IMR-90 (cell line): ENCODE data around the gene LAMA5.

Experiments
- CEBPB ChIP-seq: IDR thresholded peaks from 2 replicates; pipeline ENCODE4 v1.6.1; 2012; ENCODE audit warnings: low read depth, low read length, improper control_type of control experiment
- CTCF ChIP-seq: conservative IDR thresholded peaks from 2 replicates; pipeline ENCODE4 v1.5.1; 2012; ENCODE audit warnings: mild to moderate bottlenecking, low read depth, low read length, improper control_type of control experiment
- ELK1 ChIP-seq: fragments of 150-350 bp; IDR thresholded peaks from 2 replicates; pipeline ENCODE4 v1.6.1; 2016; ENCODE audit warnings: low read depth, mild to moderate bottlenecking, low read length, moderate library complexity, borderline replicate concordance
- MAFK ChIP-seq: IDR thresholded peaks from 2 replicates; pipeline ENCODE4 v1.6.1; 2012; ENCODE audit warnings: low read depth, low read length, improper control_type of control experiment
- MXI1 ChIP-seq: IDR thresholded peaks from 2 replicates; pipeline ENCODE4 v1.6.1; 2012; ENCODE audit warnings: low read depth, mild to moderate bottlenecking, low read length, moderate library complexity, borderline replicate concordance
- RAD21 ChIP-seq: IDR thresholded peaks from 2 replicates; pipeline ENCODE4 v1.6.1; 2012; ENCODE audit warnings: low read length, improper control_type of control experiment
- USF2 ChIP-seq: fragments of 150-350 bp; IDR thresholded peaks from 2 replicates; pipeline ENCODE4 v1.6.1; 2017; ENCODE audit warnings: mild to moderate bottlenecking, antibody characterized with exemption, low read length, low read depth

- TF ChIP-seq CTCF (no peak), RAD21 (no peak), ELK1 (no peak), MAFK (no peak), CEBPB (no peak), USF2 (no peak), MXI1 (no peak)
Measured at GRCh38 chr20:62304331-62305148, 62.6 kb downstream of the LAMA5 start.
